ENCODE measurements around the gene MIB1.
A peak's percentile ranks its signal among the peaks of the same experiment; 100 is the strongest.

MIB1 gene

DNA sequence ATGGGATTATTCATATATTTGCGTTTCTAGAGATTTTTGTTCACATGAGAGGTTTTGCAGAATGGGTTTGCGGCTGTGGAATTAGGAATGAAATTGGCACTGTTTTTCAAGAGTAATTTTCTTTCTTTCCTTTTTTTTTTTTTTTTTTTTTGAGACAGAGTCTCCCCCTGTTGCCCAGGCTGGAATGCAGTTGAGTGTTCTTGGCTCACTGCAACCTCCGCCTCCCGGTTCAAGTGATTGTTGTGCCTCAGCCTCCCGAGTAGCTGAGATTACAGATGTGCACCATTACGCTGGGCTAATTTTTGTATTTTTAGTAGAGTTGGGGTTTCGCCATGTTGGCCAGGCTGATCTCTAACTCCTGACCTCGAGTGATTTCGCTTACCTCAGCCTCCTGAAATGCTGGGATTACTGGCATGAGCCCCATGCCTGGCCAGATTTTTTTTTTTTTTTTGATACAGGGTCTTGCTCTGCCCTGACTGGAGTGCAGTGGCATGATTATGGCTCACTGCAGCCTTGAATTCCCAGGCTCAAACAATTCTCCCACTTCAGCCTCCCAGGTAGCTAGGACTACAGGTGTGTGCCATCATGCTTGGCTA is 65.3 kb downstream of the MIB1 start:
- DNase-seq (ENCODE audit: extremely low read depth, insufficient read length): no peak
- Histone ChIP-seq H3K36me3 (ENCODE audit: control insufficient read depth, insufficient read depth, low read length) (no peaks in the 10 kb centered on the region), H3K27me3 (replicated peaks; ENCODE audit: control insufficient read depth, insufficient read depth, low read length) (no peaks in the 10 kb centered on the region), H3K4me3 (replicated peaks; ENCODE audit: low read depth, low read length) (no peak overlapping the region)
- TF ChIP-seq, protein P1, sequence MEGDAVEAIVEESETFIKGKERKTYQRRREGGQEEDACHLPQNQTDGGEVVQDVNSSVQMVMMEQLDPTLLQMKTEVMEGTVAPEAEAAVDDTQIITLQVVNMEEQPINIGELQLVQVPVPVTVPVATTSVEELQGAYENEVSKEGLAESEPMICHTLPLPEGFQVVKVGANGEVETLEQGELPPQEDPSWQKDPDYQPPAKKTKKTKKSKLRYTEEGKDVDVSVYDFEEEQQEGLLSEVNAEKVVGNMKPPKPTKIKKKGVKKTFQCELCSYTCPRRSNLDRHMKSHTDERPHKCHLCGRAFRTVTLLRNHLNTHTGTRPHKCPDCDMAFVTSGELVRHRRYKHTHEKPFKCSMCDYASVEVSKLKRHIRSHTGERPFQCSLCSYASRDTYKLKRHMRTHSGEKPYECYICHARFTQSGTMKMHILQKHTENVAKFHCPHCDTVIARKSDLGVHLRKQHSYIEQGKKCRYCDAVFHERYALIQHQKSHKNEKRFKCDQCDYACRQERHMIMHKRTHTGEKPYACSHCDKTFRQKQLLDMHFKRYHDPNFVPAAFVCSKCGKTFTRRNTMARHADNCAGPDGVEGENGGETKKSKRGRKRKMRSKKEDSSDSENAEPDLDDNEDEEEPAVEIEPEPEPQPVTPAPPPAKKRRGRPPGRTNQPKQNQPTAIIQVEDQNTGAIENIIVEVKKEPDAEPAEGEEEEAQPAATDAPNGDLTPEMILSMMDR (IDR thresholded peaks at IDR 0.05; ENCODE audit: insufficient read depth, low read length, poor library complexity, severe bottlenecking): no peak

DNA sequence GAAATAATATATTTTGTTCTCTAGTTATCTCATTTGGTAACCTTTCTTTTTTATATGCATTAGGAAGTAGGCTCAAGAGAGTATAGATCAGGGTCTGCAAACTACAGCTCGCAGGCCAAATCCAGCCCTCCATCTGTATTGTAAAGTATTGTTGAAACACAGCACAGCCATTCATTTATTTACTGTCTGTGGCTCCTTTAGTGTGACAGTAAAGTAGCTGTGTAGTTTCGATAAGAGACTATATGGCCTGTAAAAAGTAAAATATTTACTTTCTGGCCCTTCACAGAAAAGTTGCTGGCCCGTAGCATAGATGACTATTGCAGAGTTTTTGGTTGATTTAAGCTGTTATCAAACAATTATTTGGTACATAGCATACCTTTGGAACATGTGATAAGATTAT is 67.6 kb downstream of the MIB1 start:
- no peaks in the 10 kb centered on the region for H3K27me3 ChIP-seq (replicated peaks; ENCODE audit: control insufficient read depth, insufficient read depth, low read length)
- no peaks in the 10 kb centered on the region for H3K36me3 ChIP-seq (ENCODE audit: control insufficient read depth, insufficient read depth, low read length)
- TF ChIP-seq, protein P1 (IDR thresholded peaks at IDR 0.05; ENCODE audit: insufficient read depth, low read length, poor library complexity, severe bottlenecking): no peak
- H3K4me3 ChIP-seq (replicated peaks; ENCODE audit: low read depth, low read length): no peak overlapping the region
- no peak for DNase-seq (ENCODE audit: extremely low read depth, insufficient read length)

DNA sequence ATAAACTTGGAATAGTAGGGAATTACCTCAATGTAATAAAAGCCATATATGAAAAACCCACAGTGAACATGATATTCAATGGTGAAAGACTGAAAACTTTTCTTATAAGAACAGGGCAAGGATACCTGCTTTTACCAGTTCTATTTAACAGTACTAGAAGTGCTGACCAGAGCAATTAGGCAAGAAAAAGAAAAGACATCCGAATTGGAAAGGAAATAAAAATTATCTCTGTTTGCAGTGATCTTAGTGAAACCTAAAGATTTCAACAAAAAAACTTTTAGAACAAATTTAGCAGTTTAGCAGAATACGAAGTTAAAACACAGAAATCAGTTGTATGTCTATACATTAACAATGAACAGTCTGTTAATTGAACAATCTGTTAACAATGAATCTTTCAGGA is 69.1 kb downstream of the MIB1 start:
- H3K36me3 ChIP-seq (ENCODE audit: control insufficient read depth, insufficient read depth, low read length): no peaks in the 10 kb centered on the region
- no peak overlapping the region for H3K4me3 ChIP-seq (replicated peaks; ENCODE audit: low read depth, low read length)
- TF ChIP-seq, protein P1 (IDR thresholded peaks at IDR 0.05; ENCODE audit: insufficient read depth, low read length, poor library complexity, severe bottlenecking): no peak
- no peaks in the 10 kb centered on the region for H3K27me3 ChIP-seq (replicated peaks; ENCODE audit: control insufficient read depth, insufficient read depth, low read length)
- no peak for DNase-seq (ENCODE audit: extremely low read depth, insufficient read length)

DNA sequence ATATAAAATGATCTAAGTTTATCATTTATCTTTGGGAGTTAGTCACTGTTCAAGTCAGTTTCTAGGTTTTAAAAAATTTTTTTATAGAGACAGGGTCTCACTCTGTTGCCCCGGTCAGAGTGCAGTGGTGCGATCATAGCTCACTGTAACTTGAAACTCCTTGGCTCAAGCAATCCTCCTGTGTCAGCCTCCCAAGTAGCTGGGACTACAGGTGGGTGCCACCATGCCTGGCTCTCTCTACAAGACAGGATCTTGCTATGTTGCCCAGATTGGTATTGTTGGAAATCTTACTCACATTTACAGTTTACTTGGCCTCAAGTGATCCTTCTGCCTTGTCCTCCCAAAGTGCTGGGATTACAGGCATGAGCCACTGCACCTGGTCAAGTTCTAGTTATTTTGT is 74.5 kb downstream of the MIB1 start:
- TF ChIP-seq, protein P1 (IDR thresholded peaks at IDR 0.05; ENCODE audit: insufficient read depth, low read length, poor library complexity, severe bottlenecking): no peak
- no peak overlapping the region for H3K4me3 ChIP-seq (replicated peaks; ENCODE audit: low read depth, low read length)
- DNase-seq (ENCODE audit: extremely low read depth, insufficient read length): no peak
- H3K27me3 ChIP-seq (replicated peaks; ENCODE audit: control insufficient read depth, insufficient read depth, low read length): no peaks in the 10 kb centered on the region
- H3K36me3 ChIP-seq (ENCODE audit: control insufficient read depth, insufficient read depth, low read length): no peaks in the 10 kb centered on the region; the same call in 1 of the 2 replicates

DNA sequence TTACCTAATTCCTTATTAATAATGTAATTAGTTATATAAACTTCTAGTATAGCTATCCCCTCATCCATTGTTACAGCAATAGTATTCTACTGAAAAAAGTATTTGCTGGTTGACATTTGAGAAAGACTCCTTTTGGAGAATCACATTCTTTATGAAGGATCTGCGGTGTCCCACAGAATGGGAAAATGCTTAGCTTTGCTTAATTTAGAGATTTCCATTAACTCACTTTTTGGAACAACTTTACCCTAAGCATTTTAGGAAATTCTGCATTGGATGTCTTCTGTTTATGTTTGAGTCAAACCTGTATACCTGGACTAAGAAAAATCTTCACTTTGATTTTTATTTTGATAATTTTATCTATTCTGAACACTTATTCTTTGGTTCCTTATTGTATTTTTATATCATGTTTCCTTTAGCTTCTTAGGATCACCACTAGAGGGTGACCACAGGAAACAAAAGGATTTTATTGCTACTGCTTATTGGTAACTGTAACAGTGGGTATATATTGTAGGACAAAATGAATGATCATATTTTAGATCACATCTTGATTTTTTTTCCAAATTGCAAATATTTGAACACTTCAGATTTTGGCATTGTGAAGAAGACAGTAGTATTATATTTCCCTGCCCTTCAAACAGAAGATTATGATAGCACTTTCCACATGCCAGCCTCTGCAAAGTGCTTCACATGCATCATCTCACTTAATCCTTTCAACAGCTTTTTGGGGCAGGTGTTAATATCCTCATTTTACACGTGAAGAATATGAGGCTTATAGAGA is 79.6 kb downstream of the MIB1 start:
- TF ChIP-seq, protein P1 (IDR thresholded peaks at IDR 0.05; ENCODE audit: insufficient read depth, low read length, poor library complexity, severe bottlenecking): peak; percentile 41

More for the DNA sequence above, 79.6 kb downstream of the MIB1 start:
- Histone ChIP-seq H3K27me3 (replicated peaks; ENCODE audit: control insufficient read depth, insufficient read depth, low read length) (no peaks in the 10 kb centered on the region), H3K4me3 (replicated peaks; ENCODE audit: low read depth, low read length) (no peak overlapping the region), H3K36me3 (ENCODE audit: control insufficient read depth, insufficient read depth, low read length) (no peaks in the 10 kb centered on the region; the same call in none of the 2 replicates)
- DNase-seq (ENCODE audit: extremely low read depth, insufficient read length): no peak

Data from GM06990 (cell line).